ENCODE measurements around the gene HMGXB4.

DNA sequence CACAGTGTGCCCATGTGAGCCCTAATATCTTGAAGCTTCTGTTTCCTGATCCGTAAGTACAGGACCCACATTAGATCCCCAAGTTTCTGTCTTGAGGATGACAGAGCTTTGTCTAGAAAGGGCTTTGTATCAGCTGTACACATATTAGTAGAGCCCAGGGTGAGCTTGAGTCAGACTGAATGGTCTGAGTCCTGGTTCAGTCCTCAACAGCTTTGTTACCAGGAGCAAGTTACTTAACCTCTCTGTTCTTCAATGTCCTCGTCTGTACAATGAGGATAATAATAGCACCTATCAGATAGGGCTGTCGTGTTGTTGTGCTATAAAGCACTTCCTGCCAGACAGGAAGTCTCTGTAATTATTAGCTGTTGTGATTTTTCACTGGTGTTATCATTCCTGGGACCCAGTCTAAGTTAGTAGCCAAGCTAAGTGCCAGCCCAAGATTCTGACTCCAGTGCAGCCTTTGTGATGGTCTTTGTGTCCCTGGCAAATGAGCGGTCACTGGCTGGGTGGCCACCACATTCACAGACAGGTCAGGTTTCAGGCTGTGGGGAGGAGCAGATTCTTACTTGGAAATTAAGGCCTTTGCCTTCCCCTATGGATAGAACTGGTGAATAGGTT lies 49.2 kb downstream of the HMGXB4 start:
- TF ChIP-seq, protein P1, sequence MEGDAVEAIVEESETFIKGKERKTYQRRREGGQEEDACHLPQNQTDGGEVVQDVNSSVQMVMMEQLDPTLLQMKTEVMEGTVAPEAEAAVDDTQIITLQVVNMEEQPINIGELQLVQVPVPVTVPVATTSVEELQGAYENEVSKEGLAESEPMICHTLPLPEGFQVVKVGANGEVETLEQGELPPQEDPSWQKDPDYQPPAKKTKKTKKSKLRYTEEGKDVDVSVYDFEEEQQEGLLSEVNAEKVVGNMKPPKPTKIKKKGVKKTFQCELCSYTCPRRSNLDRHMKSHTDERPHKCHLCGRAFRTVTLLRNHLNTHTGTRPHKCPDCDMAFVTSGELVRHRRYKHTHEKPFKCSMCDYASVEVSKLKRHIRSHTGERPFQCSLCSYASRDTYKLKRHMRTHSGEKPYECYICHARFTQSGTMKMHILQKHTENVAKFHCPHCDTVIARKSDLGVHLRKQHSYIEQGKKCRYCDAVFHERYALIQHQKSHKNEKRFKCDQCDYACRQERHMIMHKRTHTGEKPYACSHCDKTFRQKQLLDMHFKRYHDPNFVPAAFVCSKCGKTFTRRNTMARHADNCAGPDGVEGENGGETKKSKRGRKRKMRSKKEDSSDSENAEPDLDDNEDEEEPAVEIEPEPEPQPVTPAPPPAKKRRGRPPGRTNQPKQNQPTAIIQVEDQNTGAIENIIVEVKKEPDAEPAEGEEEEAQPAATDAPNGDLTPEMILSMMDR (IDR thresholded peaks at IDR 0.05) = no peak
- no peak for TF ChIP-seq MAZ (IDR thresholded peaks at IDR 0.05; ENCODE audit: borderline replicate concordance, low read depth, low read length)
- no peak for TF ChIP-seq RFX5 (IDR thresholded peaks at IDR 0.05)
- TF ChIP-seq POLR2A (IDR thresholded peaks at IDR 0.05; ENCODE audit: low read length) = no peak
- TF ChIP-seq MAFK (IDR thresholded peaks at IDR 0.05; ENCODE audit: partially characterized antibody) = no peak
- TF ChIP-seq NFE2L2 (conservative IDR thresholded peaks at IDR 0.05; ENCODE audit: low read length) = no peak

Data from A549 (cell line).